ENCODE measurements around the gene KIR3DL2.
"Not testable (repeated sequence)": the region's sequence is repeated elsewhere in the genome, so short reads cannot be mapped to it uniquely, and the experiment has no call there.

KIR3DL2 gene

GRCh38 chr19:54850061-54850640, at the start of gene KIR3DL2:
TSS of gene KIR3DL2 (plus strand) at chr19:54850443. CDS start at chr19:54850476, 33 bp downstream.
- not testable (repeated sequence) for DNase-seq (ENCODE audit: extremely low read depth, low read depth)

GRCh38 chr19:54803410-54803809, 46.8 kb upstream of the KIR3DL2 start, which contains the start of gene KIR2DL4:
TSS of gene KIR2DL4 (plus strand) at chr19:54803610. CDS start at chr19:54803652, 42 bp downstream.
- no peak for TF ChIP-seq CTCF (IDR thresholded peaks at IDR 0.05; ENCODE audit: low read depth, low read length)
- DNase-seq (ENCODE audit: extremely low read depth, low read depth): no peak

GRCh38 chr19:54804101-54804500, 46.1 kb upstream of the KIR3DL2 start:
- DNase-seq (ENCODE audit: extremely low read depth, low read depth): no peak

GRCh38 chr19:54804571-54804970, 45.7 kb upstream of the KIR3DL2 start:
- TF ChIP-seq CTCF (IDR thresholded peaks at IDR 0.05; ENCODE audit: low read depth, low read length): no peak
- DNase-seq (ENCODE audit: extremely low read depth, low read depth): no peak

More at GRCh38 chr19:54804101-54804500, 46.1 kb upstream of the KIR3DL2 start:
- TF ChIP-seq CTCF (IDR thresholded peaks at IDR 0.05; ENCODE audit: low read depth, low read length): no peak

- no peak for TF ChIP-seq CTCF (IDR thresholded peaks at IDR 0.05; ENCODE audit: low read depth, low read length)
- no peak for DNase-seq (ENCODE audit: extremely low read depth, low read depth)
Measured at GRCh38 chr19:54805665-54806515, 44.4 kb upstream of the KIR3DL2 start.

- DNase-seq (ENCODE audit: extremely low read depth, low read depth): no peak
- TF ChIP-seq CTCF (IDR thresholded peaks at IDR 0.05; ENCODE audit: low read depth, low read length): no peak
Measured at GRCh38 chr19:54806516-54806838, 43.8 kb upstream of the KIR3DL2 start.

- not testable (repeated sequence) for DNase-seq (ENCODE audit: extremely low read depth, low read depth)
Measured at GRCh38 chr19:54814571-54814970, 35.7 kb upstream of the KIR3DL2 start.

GRCh38 chr19:54816251-54816650, 34.0 kb upstream of the KIR3DL2 start, which contains the start of gene KIR3DL1:
TSS of gene KIR3DL1 (plus strand) at chr19:54816468.
- not testable (repeated sequence) for DNase-seq (ENCODE audit: extremely low read depth, low read depth)

Data from AG09319 (cell line).